Measurements from ENCODE around the gene UBAP2L. TPM values are rescaled to one million over a fixed set of nuclear protein-coding genes. Genes with fewer than 3 reads are reported as not detected.
"Not testable (repeated sequence)": the region's sequence is repeated elsewhere in the genome, so short reads cannot be mapped to it uniquely, and the experiment has no call there.

Gene UBAP2L
- total RNA-seq, 4 donors from 2014 or later: 71.6 to 79.9 (median 75.1) TPM

DNA sequence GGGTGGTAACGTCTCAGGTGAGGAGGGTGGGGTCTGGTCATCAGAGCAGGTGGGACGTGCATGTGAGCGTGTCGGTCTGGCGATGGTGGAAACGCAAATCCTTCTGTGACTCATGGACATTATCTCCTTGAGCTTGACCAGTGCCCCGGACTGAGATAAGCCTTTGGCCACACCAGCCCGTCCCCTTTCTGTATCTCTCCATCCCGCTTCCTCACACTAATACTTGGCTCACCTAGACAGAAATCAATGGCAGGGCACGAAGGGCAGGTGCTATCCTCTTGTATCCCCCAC is 92.3 kb downstream of the UBAP2L start:
- Histone ChIP-seq H3K4me3 (no peak overlapping the region), H3K36me3 (no peaks in the 10 kb centered on the region), H3K4me1 (no peaks in the 10 kb centered on the region), H3K9me3 (no peaks in the 10 kb centered on the region), H3K27me3 (no peaks in the 10 kb centered on the region), H3K27ac (no peak overlapping the region)
- no peak for ATAC-seq
- 75 to 76% methylated on average over 2 to 3 of the region's 10 CpGs for WGBS, 2 donors (ENCODE audit: low coverage in 1 of 2)
- no peak for TF ChIP-seq POLR2A (IDR thresholded peaks at IDR 0.05)
- TF ChIP-seq, protein P1, sequence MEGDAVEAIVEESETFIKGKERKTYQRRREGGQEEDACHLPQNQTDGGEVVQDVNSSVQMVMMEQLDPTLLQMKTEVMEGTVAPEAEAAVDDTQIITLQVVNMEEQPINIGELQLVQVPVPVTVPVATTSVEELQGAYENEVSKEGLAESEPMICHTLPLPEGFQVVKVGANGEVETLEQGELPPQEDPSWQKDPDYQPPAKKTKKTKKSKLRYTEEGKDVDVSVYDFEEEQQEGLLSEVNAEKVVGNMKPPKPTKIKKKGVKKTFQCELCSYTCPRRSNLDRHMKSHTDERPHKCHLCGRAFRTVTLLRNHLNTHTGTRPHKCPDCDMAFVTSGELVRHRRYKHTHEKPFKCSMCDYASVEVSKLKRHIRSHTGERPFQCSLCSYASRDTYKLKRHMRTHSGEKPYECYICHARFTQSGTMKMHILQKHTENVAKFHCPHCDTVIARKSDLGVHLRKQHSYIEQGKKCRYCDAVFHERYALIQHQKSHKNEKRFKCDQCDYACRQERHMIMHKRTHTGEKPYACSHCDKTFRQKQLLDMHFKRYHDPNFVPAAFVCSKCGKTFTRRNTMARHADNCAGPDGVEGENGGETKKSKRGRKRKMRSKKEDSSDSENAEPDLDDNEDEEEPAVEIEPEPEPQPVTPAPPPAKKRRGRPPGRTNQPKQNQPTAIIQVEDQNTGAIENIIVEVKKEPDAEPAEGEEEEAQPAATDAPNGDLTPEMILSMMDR (IDR thresholded peaks at IDR 0.05): no peak
- no peak for TF ChIP-seq POLR2AphosphoS5 (IDR thresholded peaks at IDR 0.05)
- no peak for TF ChIP-seq EP300 (IDR thresholded peaks at IDR 0.05)

DNA sequence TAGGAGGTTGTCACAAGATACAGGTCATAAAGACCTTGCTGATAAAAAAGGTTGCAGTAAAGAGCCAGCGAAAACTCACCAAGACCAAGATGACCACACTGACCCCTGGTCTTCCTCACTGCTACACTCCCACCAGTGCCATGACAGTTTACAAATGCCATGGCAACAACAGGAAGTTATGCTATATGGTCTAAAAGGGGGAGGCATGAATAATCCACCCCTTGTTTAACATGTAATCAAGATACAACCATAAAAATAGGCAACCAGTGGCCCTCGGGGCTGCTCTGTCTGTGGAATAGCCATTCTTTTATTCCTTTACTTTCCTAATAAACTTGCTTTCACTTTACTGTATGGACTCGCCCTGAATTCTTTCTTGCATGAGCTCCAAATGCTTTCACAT is 93.5 kb downstream of the UBAP2L start:
- 67 to 91% methylated on average over 2 to 3 of the region's 3 CpGs for WGBS, 2 donors (ENCODE audit: low coverage in 1 of 2)
- H3K36me3 ChIP-seq, H3K4me3 ChIP-seq, H3K9me3 ChIP-seq, ATAC-seq, H3K27ac ChIP-seq, H3K4me1 ChIP-seq, H3K27me3 ChIP-seq: not testable (repeated sequence)

DNA sequence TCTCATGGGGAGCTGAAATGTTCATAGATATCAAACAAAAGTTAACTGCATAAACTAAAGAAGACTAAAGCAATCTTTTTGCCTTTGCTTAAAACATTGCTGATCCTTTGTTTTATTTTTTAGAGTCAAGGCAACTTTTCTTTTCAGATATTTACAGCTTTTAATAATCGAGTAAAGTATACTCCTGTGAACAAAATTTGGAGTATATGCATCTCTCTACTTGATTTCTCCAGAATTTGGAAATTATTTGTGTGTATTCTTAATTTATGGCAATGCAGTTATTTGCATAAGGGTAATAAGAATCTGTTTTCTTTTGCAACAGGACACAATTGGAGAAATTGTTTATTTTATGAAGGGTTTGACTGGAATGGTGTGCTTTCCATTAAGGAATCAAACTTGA is 95.9 kb downstream of the UBAP2L start:
- H3K27ac ChIP-seq: no peak overlapping the region
- no peak for TF ChIP-seq POLR2AphosphoS5 (IDR thresholded peaks at IDR 0.05)
- TF ChIP-seq POLR2A (IDR thresholded peaks at IDR 0.05): no peak
- no peak for TF ChIP-seq EP300 (IDR thresholded peaks at IDR 0.05)
- TF ChIP-seq, protein P1 (IDR thresholded peaks at IDR 0.05): no peak
- no peaks in the 10 kb centered on the region for H3K36me3 ChIP-seq
- no peaks in the 10 kb centered on the region for H3K27me3 ChIP-seq
- H3K4me3 ChIP-seq: no peak overlapping the region
- H3K4me1 ChIP-seq: no peaks in the 10 kb centered on the region
- WGBS, 2 donors (ENCODE audit: low coverage in 1 of 2): 79 to 93% methylated on average over 1 of the region's 1 CpG
- H3K9me3 ChIP-seq: no peaks in the 10 kb centered on the region
- no peak for ATAC-seq

DNA sequence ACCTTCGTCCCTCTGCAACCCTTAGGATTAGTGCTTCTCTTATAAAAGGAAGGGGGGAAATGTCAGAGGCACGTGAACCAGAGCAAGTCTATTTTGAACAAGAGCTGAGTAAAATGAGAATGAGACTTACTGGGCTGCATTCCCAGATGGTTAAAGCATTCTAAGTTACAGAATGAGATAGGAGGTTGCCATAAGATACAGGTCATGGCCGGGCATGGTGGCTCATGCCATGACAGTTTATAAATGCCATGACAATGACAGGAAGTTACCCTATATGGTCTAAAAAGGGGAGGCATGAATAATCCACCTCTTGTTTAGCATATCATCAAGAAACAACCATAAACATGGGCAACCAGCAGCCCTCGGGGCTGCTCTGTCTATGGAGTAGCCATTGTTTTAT is 97.6 kb downstream of the UBAP2L start:
- Histone ChIP-seq H3K36me3 (no peaks in the 10 kb centered on the region), H3K9me3 (no peaks in the 10 kb centered on the region), H3K27ac (no peak overlapping the region), H3K4me1 (no peaks in the 10 kb centered on the region), H3K4me3 (no peak overlapping the region), H3K27me3 (no peaks in the 10 kb centered on the region)
- ATAC-seq: no peak
- TF ChIP-seq POLR2AphosphoS5 (IDR thresholded peaks at IDR 0.05) (no peak), POLR2A (IDR thresholded peaks at IDR 0.05) (no peak), EP300 (IDR thresholded peaks at IDR 0.05) (no peak)
- TF ChIP-seq, protein P1 (IDR thresholded peaks at IDR 0.05): no peak
- WGBS, 2 donors (ENCODE audit: low coverage in 1 of 2): 66 to 67% methylated on average over 4 of the region's 4 CpGs

Small RNAs within 50 kb of the gene (small RNA-seq; reads per million reads assigned to genes)
- gene MIR190B (0.49 to 2.7 (median 0.87) reads per million in 4 donors), gene RF00273 (0 to 0.13 (median 0.06) reads per million in 4 donors), gene RNU6-121P (0 reads per million in 4 donors), gene RNU6-239P (0 reads per million in 4 donors), gene SNORA58B (0 reads per million in 4 donors)

Other genes starting within 250 kb of the UBAP2L start
- 100 to 1,000 TPM; 158 to 193 (median 180) TPM for gene JTB, start 243.3 kb upstream of the UBAP2L start, total RNA-seq
- gene RAB13, start 234.6 kb upstream of the UBAP2L start, total RNA-seq: 10 to 100 TPM; 43.6 to 50.7 (median 48.9) TPM
- 1,000 to 10,000 TPM in 3 of 4 donors, 100 to 1,000 TPM in 1; 990 to 4,016 (median 2,721) TPM for gene RPS27, start 230.2 kb upstream of the UBAP2L start, total RNA-seq
- gene NUP210L, start 65.9 kb upstream of the UBAP2L start, total RNA-seq: not detected
- 100 to 1,000 TPM in 3 of 4 donors, 10 to 100 TPM in 1; 95.9 to 275 (median 151) TPM for gene TPM3, start 28.9 kb upstream of the UBAP2L start, total RNA-seq
- gene CFAP141, start 14.6 kb upstream of the UBAP2L start, total RNA-seq: not detected
- gene HAX1, start 51.7 kb downstream of the UBAP2L start, total RNA-seq: 100 to 1,000 TPM in 3 of 4 donors, 10 to 100 TPM in 1; 86.7 to 128 (median 120) TPM
- gene AQP10, start 100.1 kb downstream of the UBAP2L start, total RNA-seq: 1 to 10 TPM in 1 of 4 donors, under 1 TPM in 1, not detected in 2; 0.12 to 1.1 TPM
- gene ATP8B2, start 104.6 kb downstream of the UBAP2L start, total RNA-seq: 100 to 1,000 TPM; 107 to 175 (median 131) TPM
- 10 to 100 TPM; 44.7 to 59.4 (median 55.5) TPM for gene IL6R, start 184.4 kb downstream of the UBAP2L start, total RNA-seq

Data from gastroesophageal sphincter (tissue), 4 donors.